HG03469 (cell line): Measurements from ENCODE around the gene MGST2.

ENCODE experiments used
- ATAC-seq: cut with Tn5 transposase; IDR thresholded peaks from one replicate; pipeline ENCODE4 v1.9.1; 2021; ENCODE audit warnings: mild to moderate bottlenecking, moderate library complexity, moderate number of reproducible peaks; ENCODE audit not compliant: unreplicated experiment

The MGST2 gene

GRCh38 chr4:139735381-139736273 lies 70.0 kb downstream of the MGST2 start:
- no peak for ATAC-seq

DNA sequence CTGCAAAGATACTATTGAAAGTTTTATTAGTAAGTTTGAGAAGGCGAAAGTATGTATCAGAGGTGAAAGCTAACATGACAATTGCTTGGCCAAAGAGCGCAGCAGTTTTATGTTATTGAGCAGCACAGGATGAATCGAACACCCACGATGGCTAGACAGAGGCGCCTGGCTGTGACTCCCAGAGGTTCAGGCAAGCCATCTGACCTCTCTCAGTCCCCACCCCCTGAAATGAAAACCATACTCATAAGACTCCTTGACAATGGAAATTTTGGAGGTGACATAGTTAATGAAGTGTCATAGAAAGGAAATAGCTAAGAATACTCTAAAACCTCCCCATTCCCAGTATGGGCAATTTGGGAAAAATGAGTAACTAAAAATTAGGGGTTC lies 70.6 kb downstream of the MGST2 start:
- ATAC-seq, result no peak

DNA sequence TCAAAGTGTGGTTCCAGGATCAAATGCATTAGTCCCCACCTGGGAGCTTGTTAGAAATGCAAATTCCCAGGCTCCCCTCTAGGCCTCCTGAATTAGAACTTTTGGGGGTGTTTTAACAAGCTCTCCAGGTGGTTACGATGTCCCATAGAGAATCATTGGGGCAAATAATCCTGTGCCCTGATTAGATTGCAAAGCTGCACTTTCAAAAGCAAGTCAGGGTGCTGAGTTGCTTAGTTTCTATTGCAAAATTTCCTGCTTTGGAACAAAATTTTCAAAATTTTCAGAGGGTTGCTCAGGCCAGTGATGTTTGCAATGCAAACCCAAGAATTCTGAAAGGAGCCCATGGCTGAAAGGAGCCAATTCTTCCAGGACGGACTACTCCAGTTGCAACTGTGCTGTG lies 71.0 kb downstream of the MGST2 start:
- no peak for ATAC-seq

DNA sequence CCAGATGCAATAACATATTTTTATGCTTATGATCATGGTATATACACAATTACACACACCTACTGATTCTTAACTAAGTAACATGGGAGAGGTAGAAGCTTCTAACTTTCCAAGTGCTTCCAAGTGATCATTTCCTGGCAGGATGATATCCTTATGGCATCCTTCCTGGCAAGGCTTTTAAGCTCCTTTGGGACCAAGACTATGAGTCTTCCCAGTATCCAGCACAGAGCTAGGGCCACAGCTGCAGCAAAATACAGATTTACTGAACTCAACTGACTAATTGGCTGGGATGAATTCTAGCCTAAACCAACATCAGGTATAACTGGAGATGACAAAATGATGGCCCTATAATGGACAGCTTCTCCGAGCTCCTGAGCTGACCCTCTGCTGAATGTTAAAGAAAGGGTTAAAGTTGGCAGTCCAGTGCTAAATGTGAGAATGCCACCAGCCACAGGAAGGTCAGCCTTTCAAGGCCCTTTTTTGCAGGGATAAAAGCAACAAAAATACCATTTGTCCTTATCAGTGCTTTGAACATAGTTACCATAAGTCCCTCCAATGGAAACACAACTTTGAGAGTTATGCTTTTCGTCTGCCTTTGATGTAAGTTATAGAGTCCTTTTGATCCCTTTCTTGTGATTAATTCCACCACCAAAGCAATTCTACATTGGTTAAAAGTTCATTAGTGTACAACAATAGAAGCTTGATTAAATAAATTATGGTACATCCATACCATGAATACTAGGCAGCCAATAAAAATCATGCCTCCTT lies 73.4 kb downstream of the MGST2 start:
- ATAC-seq, result no peak

GRCh38 chr4:139740121-139740520 lies 74.5 kb downstream of the MGST2 start:
- no peak for ATAC-seq

DNA sequence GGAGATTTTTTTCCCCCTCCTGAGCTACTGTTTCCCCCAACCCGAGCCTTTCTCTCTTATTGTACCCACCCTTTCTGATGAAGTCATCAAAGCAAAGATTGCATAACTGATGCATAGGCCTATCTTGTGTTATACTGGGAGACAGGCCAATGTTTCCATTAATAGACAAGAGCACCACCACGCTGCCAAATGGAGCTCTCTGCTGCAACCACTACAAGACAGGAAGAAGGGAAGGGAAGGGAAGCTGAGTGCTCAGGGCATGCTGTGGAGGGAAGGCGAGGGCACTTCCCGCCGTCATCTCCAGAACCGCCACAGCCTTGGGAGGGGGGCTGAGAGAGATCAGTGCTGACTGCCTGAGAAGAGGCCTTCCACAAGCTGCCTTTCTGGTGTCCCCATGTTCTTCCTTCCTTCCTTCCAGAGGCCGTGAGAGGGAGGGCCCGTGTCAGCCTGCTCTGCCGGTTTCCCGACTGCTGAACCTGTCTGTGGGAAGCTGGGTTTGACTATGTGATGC lies 75.0 kb downstream of the MGST2 start:
- no peak for ATAC-seq

- ATAC-seq, result no peak
These were observed 77.4 kb downstream of the MGST2 start for GRCh38 chr4:139743027-139743426.

- no peak for ATAC-seq
These were observed 78.6 kb downstream of the MGST2 start for GRCh38 chr4:139744232-139744631.

GRCh38 chr4:139745111-139745639 lies 79.6 kb downstream of the MGST2 start:
- no peak for ATAC-seq

GRCh38 chr4:139746431-139747171 lies 81.0 kb downstream of the MGST2 start:
- no peak for ATAC-seq

GRCh38 chr4:139749338-139749737 lies 83.7 kb downstream of the MGST2 start:
- no peak for ATAC-seq

GRCh38 chr4:139749835-139750498 lies 84.3 kb downstream of the MGST2 start:
- no peak for ATAC-seq

DNA sequence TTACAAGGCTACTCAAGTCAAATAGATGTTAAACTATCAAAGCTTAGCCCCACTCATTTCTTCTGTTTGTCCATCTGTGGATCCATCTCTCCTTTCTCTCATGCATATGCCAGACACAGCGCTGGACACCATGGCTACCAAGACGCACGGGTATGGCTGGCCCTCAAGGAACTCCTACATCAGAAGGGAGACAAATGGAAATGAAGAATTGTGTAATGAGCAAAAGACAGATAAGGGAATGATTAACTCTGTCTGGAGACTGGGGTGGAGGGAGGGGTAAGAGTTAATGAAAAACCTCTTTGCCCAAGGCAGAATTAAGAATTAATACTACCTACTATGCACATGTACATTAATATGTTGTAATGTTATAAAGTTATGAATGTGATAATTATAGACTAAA lies 88.1 kb downstream of the MGST2 start:
- ATAC-seq, result no peak
